ENCODE results near the gene OPTC.
"Not testable (repeated sequence)": the region's sequence is repeated elsewhere in the genome, so short reads cannot be mapped to it uniquely, and the experiment has no call there.

Gene OPTC

DNA sequence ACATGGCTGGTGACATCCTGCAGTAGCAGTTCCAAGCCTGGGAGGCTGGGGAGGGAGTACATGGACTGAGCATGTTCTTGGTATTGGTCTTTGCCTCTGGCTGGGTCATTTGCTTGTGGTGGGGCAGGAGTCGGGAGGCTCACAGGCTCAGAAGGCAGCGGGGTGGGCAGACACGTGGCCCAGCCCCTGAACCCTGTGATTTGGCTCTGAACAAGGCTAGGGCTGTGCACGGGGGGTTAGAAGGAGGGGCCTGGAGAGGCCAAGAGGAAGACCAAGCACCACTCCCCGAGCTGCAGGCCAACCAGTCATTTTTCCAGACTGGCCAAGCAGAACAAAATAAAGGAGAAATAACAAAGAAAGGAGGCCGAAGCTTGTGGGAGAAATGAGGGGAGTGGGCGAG lies 28.0 kb upstream of the OPTC start:
- DNase-seq, result no peak

DNA sequence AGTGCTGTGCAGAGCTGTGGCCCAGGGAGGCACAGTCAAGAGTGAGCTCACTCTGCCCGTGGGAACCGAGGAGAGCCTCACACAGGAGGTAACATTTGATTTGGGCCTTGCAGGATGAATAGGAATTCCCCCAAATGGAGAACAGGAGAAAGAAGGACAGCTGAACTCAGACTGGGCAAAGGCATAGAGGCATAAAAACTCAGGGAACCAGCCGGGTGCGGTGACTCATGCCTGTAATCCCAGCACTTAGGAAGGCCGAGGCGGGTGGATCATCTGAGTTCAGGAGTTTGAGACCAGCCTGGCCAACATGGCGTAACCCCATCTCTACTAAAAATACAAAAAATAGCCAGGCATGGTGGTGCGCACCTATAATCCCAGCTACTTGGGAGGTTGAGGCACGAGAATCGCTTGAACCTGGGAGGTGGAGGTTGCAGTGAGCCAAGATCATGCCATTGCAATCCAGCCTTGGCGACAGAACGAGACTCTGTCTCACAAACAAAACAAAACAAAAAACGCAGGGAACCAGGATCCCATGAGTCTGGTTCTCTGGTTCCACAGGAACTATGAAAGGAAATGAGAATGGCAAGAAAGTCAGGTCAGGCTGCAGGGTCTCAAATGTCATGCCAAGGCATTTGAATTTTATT lies 26.9 kb upstream of the OPTC start:
- DNase-seq, result not testable (repeated sequence)

DNA sequence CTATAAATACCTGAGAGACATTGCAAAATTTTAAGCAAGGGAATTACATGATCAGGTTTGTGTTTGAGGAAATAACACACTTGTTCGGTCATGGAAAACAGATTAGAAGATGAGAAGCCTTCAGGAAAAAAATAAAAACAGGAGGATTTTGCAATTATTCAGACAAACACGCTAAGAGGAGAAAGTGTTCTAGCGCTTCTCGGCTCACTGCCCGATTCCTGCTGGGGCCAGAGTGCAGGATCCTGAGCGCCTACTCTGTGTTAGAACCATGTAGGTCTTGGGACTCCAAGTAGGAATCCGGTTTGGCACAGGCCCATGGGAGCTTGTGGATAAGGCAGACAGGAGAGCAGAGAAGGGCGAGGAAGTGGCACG lies 26.4 kb upstream of the OPTC start:
- DNase-seq, result no peak

DNA sequence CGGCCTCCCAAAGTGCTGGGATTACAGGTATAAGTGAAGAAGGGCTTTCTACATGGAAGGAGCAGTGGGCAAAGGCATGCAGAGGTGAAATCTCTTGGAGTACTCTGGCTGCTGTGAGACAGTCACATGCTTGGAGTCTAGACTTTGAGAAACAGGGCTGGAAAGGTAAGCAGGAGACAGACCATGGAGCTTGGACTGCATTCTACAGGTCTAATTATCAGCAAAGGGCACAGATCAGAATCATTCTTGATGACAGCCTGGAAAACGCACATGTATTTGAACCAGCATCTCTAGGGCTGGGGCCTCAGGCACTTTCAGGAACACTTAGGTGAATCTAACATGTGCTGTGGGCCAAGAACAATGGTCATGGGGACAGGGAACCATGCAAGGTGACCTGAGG lies 25.6 kb upstream of the OPTC start:
- DNase-seq, result no peak

DNA sequence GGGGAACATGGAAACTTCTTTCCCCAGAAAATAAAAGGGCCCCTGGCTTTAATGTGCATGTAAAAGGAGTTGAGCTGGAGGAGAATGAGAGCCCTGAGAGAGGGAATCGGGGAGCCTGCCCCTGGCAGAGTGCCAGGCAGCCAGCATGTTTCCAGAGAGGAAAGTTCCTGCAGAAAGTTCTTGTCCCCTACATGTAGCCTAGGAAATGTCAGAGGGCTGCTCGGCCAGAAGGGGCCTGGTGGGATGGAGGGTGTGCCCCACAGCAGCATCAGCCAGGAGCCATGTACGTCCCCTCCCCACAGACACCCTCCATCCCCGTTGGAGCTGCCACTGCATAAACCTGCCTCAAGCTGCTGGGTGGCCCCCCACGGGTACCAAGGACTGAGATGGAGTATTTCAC lies 23.7 kb upstream of the OPTC start:
- DNase-seq, result no peak

DNA sequence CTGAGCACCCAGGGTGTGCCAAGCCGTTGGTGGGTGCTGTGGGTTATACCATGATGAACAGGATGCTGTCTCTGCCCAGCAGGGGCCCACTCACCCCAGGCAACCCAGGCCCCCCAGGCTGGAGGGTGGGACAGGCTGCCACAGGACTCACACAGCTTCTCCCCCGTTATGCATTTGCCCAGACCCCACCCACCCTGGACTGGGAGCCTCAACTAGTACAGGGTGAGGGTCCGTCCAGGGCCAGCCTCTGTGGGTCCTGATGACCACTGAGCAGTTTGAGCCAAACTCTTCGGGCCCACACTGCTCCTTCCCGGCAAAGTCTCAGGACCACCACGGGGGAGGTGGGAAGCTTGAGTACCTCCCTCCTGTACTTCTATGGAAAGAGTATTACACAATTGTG lies 22.1 kb upstream of the OPTC start:
- DNase-seq, result no peak

DNA sequence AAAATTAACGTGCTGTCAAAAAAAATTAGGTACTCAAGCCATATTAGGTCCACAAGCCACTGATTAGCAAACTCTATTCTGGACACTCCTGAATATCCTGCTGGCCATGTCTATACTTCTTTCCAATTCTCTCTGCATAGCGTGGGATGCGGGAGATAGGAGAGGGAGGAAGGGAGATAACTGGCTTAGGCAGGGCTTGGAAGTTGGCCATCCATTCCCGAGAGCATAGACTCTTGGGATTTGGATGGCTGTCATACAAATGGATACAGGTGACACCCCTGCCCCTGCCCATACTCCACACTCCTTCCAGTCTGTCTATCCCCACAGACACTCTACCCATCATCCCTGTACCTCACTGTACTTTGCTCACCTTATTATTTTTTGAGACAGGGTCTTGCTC lies 20.7 kb upstream of the OPTC start:
- DNase-seq, result no peak

DNA sequence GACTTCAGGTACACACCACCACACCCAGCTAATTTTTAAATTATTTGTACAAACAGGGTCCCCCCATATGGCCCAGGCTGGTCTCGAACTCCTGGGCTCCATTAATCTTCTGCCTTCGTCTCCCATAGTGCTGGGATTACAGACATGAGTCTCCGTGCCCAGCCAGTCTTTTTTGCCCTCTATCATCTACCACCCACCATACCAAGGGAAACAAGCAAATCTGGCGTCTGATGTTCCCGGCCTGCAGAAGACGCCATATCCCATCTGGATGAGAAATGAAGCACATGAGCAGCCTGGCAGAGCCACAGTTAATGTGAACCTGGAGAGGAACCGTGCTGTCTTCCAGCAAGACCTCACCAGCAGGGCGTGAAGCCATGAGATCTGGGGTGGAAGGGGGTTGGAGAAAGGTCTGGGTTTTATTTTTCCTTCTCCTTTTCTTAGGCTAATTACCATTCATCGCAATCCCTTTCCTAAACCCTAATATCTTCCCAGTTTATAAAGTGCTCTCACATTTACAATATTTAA lies 20.1 kb upstream of the OPTC start:
- no peak for DNase-seq

DNA sequence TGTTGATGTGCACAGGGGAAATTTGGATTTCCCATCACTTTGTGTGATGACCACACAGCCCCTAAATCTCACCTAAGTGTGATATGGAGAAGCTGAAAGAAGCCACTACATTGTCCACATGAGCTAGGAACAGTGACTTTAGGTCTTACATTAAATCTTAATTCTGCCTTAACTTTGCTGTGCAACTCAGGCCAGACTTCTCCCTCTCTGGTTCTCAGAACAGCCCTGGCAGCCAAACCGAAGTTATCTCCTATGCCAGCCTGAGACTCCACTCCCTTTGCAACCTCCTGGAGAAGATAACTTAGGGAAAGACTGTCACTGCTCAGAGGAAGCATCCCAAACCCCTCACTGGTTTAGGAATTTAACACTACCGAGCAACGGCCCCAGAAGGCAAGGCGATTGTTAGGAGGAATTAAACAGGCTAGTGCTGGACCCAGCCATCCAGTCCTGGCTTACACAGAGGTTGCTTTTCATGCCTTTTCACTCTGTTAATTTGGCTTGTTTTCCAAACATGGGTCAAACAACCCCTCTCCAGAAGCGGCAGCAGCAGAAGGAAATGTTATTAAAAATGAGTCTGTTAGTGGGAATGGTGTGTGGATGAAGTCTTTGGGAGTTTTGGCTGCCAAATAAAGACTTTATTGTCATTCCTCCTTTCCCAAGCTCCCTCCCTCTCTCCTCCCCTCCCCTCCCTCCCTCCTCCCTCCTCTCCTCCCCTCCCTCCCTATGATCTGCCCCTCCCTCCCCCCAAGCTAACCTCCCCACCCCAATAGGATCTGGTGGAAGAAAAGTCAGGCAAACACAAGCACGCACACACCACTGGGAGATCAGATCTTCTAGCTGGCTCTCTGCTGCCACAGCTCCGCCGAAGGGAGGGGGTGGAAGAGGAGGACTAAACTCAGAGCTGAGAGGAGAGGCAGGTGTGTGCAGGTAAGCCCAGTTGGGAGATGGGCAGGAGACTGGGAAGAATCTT lies 18.7 kb upstream of the OPTC start, which contains the start of gene PRELP:
TSS of gene PRELP (plus strand) at position 795 of the 970 bp plus-strand sequence. CDS start 7,379 bp downstream, outside the sequence.
- DNase-seq, result no peak

DNA sequence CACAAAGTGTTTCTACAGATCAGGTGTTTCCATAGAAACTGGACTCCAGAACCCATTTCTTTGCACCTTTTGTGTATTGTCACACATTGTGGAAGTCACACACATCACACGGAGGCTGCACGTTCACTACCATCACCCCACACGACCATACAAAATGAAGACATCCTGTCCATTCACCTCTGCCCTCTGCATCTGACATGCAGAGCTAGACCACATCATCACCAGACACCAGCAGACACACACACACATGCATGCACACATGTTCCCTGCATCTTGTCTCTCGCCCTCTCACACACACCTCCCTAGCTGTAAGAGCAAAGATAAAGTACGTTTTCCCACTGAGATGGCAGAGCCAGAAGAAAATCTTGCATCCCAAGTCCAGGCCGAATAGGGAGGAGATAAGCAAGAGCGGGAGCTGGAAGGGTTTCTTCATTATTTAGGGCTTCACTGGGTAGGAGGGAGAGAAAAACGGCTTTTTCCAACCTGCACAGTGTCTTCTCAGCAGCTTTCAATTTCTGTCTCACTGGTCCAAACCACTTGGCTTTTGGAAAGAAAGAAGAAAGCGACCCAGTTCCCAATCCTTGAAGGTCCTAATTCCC lies 17.6 kb upstream of the OPTC start:
- no peak for DNase-seq

DNA sequence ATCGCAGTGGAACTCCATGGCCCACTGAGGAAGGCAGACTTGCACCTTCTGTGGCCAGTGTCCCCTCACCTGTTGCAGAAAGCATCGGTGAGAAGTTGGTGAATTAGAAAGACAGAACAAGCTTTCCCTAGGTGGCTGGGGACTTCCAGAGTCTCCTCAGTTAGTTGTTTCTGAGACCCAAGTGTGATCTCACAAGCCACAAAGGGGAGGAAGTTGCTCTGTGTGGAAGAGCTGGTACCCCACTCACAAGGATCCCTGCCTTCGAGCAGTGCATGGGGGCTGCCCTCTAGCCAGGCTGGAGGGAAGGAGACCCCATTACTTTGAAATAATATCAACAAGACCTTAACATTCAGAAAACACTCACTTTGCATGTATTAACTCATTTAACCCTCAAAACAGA lies 16.2 kb upstream of the OPTC start:
- DNase-seq, result no peak

DNA sequence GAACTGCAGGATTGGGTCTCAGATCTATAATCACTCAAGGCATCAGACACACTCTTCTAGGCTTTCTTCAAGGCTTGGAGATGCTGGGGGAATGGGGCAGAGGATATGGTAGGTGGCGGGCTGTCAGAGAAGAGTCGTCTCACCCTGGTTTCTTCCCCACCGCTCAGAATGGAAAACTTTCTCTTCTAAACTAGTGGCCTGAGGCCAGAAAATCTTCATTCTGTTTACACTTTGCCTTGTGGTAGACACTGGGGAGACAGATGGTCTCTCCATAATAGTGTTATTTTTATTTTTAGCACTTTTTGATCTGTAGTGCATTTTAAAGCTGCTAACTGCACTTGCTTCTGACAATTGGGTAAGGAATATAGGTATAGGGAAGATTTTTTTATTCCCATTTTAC lies 15.7 kb upstream of the OPTC start:
- DNase-seq, result no peak

DNA sequence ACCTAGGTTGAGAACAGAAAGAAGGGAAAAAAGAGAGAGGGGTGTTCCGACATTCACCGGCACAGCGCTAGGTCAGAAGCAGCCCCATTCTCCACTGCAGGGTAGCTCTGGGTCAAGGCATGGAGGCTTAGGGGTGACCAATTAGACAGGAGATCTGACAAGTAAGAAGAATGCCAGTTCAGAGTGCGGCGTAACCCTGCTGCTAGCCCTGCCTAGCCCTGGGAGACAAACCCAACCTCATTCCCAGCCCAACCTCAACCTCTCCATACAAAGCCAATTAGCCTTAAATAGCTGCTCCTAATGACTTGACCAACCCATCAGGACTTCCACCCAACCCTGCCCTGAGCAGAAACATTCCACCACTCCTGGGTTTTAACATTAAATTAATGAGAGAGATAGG lies 15.0 kb upstream of the OPTC start:
- DNase-seq, result no peak

DNA sequence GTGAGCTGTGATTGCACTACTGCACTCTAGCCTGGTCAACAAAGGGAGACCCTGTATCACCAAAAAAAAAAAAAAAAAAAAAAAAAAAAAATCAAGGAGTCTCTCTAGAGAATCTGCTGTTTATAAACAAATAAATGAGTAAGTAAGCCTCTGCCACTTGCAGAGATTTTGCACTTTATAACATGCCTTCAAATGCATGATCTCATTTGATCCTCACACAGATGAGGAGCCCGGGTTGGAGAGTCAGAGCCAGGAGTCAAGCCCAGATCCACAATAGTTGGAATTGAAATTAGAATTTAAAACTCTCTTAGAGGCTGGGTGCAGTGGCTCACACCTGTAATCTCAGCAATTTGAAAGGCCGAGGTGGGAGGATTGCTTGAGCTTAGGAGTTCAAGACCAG lies 14.3 kb upstream of the OPTC start:
- DNase-seq, result no peak

DNA sequence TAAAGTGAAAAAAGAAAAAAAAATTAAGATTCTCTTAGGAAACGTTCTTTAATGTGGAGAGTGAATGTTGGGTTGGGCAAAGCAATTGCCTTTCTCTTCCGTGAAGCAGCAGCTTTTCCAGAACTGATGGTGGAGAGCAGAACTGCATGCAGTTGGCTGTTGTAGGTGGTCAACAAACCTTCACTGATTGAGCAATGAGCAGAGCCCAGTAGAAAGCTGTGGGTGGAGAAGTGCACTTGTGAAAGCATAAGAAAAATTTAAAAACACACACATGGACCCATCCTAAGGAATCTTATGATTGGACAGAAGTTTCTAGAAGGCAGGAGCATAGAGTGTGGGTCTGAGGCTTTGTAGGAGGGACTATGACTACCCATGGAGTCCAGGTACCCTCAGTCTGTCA lies 13.9 kb upstream of the OPTC start:
- DNase-seq, result no peak

DNA sequence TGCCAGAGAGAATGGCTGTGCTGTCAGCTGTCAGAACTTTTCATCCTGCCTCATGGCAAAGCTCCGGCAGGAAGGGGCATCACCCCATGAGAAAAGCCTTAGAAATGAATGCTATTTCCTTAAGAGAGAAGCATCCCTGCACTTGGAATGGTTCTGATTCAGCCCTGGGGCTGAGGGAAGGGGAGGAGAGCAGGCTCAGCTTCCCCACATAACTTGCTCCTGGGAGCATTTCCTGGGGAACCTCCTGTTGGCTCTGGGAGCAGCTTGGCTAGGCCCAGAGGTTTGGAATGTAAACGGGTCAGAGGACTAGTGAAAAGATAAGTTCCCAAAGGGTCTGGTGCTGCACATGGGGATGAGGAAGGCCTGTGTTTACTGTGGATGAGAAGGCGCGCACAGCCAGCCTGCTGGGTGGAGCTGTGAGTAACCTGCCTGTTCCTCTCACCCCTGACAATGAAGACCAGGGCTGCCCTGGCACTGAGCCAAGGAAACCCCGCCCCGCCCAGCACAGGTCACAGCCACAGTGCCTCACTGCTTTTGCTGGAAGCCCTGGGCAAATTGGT lies 13.3 kb upstream of the OPTC start:
- peak; percentile 56 for DNase-seq

DNA sequence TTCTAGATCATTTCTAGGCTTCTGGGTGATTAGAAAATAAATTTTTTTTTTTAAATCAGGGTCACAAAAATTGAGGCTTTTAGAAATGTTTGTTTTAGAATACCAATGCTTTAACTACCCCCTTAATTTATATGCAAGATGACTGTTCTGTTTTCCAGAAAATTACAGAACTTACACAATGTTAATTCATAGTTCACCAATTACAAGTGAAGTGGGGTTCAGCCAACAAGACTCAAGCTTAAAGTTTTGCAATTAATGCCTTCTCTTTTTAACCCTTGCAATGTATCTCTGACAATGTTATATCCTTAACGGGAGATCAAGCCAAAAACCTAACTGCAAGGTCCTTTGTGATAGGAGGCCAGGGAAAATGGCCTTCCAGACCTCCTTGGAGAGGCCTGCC lies 12.8 kb upstream of the OPTC start:
- no peak for DNase-seq

DNA sequence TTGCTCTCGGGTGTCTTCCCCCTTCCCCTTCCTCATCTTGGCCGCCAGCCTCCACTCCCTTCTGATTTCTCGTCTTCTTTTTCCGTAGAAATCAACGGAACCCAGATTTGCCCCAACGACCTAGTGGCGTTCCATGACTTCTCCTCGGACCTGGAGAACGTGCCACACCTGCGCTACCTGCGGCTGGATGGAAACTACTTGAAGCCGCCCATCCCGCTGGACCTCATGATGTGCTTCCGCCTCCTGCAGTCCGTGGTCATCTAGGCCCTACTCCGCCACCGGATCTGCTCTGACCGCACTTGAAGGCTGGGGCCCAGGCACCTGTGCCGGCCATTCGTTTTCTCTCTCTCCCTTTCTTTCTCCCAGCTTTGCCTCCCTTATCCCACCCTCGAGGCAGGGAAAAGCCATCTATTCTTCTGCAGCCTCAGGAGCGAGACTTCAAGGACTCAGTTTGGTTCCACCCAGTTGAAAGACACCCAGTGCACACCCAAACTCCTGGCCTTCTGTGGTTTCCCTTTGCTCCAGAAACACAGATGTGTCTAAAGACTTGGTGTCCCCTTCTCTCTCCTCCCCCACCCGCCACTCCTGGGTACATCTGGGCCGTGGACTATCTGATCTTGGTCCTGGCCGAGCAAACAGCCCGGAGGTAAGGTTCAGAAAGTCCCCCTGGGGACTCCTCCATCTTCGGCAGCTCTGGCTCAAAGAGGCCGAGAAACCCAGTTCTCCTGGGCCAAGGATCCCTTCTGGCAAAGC lies 7.2 kb upstream of the OPTC start:
- DNase-seq, result no peak

DNA sequence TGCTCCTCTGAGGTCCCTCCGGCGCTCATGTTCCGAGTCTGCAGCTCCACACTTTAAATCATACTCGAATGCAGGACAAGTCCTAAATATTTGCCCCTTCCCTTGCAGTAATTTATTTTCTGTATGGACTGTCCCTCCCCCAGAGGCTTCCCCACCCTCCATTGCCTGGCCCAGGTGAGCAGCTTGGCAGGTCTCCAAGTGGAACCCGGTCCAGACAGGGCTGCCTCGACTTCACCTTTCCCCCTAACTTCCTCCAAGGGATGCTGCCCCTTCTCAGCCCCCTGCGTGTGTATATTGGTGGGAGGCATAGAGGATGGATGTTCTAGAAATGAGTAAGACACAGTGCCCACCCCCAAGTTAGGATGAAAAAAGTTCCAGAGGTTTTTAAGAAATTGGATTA lies 5.4 kb upstream of the OPTC start:
- DNase-seq, result no peak

DNA sequence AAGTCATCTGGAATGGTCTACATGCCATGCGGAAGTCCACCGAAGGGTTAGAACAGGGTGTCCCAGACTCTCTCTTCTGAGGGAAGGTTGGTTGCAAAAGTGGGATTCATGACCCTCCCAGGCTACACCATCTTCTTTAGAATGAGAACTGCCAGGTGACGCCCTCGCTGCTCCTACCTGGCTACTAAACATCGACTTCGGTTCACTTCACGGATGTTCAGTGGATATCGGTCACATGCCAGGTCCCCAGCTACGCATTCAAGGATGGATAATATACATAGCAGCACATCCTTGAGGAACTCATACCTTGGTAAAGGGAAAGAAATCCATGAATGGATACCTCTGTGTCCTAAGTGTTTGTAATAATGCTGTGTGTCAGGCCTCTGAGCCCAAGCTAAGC lies 3.3 kb upstream of the OPTC start:
- DNase-seq, result no peak

DNA sequence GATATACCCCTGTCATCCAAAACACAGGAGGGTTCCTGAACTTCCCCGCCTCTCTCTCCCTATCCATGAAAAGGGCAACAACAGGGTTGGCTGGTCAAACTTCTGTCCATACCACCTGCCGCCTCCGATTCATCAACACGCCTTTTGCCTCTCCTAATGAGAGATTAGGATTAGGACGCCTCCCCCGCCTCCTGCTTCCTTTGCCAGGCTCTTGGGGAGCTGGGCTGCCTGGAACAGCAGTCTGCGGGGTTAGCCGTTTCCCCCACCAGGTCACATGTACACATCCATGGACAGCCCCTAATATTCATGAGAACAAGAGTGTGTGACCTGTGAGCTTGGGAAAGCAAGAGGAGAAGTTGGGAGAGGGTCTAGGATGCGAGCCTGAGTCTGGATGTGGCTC lies 2.3 kb upstream of the OPTC start:
- no peak for DNase-seq

DNA sequence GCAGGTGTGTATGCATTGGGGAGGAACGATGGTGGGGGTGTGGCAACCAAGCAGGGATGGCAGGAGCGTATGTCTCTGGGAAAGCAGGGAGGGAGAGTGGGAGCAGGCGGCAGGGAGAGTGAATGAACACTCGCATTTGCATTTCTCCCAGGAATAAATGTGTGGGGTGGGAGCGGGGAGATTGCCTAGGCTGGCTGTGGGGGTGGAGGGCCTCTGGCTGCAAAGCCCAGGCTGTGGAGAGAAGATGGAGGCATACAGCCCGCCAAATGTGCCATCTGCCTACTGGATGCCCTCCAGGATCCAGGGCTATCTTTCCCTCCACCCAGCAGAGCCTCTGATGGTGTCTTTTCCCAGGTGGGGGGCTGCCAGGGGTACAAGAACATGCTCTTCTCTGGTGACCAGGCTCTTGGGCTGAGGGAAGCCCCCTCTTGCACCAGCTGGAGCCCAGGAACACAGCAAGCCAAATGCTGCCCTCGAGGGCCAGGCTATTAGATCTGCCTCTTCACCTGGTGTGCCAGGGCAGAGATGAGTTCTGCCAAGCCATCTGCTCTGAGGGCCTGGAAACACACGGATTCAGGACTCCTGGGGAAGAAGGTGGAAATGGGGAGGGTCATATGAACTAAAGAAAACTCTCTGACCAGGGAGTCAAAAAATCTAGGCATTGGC lies 1.7 kb upstream of the OPTC start:
- DNase-seq, result no peak

Data from CD4-positive, alpha-beta T cell treated with Interleukin-4 for 4 hours (primary cell).